Activated naive CD8-positive, alpha-beta T cell treated with anti-CD3 and anti-CD28 coated beads for 36 hours (primary cell): ENCODE measurements around the gene PIP5K1A. TPM values are rescaled to one million over a fixed set of nuclear protein-coding genes. Genes with fewer than 3 reads are reported as not detected.
"Not testable (repeated sequence)": the region's sequence is repeated elsewhere in the genome, so short reads cannot be mapped to it uniquely, and the experiment has no call there.

Source experiments
- DNase-seq: peaks from one replicate; pipeline ENCODE4 v3.0.0; 2021
- H3K27ac Mint-ChIP-seq: one replicate; pipeline ENCODE4 v1.8.0; 2022; ENCODE audit warnings: mild to moderate bottlenecking, moderate library complexity, mixed read lengths
- H3K27me3 Mint-ChIP-seq: one replicate; pipeline ENCODE4 v1.8.0; 2022; ENCODE audit warnings: mild to moderate bottlenecking, mixed read lengths
- H3K36me3 Mint-ChIP-seq: one replicate; pipeline ENCODE4 v1.8.0; 2021; ENCODE audit warnings: mild to moderate bottlenecking, mixed read lengths
- H3K4me1 Mint-ChIP-seq: one replicate; pipeline ENCODE4 v1.8.0; 2021; ENCODE audit warnings: mixed read lengths
- H3K4me3 Mint-ChIP-seq: one replicate; pipeline ENCODE4 v1.8.0; 2022; ENCODE audit warnings: mild to moderate bottlenecking, moderate library complexity, mixed read lengths
- H3K9me3 Mint-ChIP-seq: one replicate; pipeline ENCODE4 v1.8.0; 2022; ENCODE audit warnings: mixed read lengths
- total RNA-seq, 2 experiments: library from RNA; stranded (reverse); gene quantifications; one replicate each; pipeline ENCODE4 v1.2.3, GENCODE V29; 2021

PIP5K1A gene
- total RNA-seq, 2 experiments from 2014 or later, result 70.0 to 72.3 TPM

DNA sequence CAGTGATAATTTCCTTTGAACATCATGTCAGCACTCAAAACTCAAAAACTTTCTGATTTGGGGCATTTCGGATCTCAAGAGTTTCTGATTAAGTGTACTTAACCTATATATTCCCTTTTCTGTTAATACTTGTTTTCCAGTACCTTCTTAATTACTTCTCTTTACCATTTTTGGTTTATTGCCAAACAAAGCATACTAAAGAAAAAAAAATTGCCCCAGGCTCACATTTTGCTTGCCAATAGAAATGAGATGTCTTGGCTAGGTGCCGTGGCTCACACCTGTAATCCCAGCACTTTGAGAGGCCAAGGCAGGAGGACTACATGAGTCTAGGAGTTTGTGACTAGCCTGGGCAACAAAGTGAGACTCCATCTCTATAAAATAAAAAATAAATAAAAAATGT, 61.0 kb downstream of the PIP5K1A start:
- Mint-ChIP-seq H3K36me3 (peaks cover 11% of the 10 kb centered on the region), H3K4me1 (peaks cover 19% of the 10 kb centered on the region), H3K9me3 (no peaks in the 10 kb centered on the region), H3K27me3 (no peaks in the 10 kb centered on the region), H3K27ac (no peak overlapping the region), H3K4me3 (no peak overlapping the region)
- DNase-seq, result no peak

- H3K36me3 Mint-ChIP-seq, result peaks cover 13% of the 10 kb centered on the region
Measured at GRCh38 chr1:151265446-151266236, 67.3 kb downstream of the PIP5K1A start.

GRCh38 chr1:151266315-151266714, 68.0 kb downstream of the PIP5K1A start:
- H3K4me3 Mint-ChIP-seq, result no peak overlapping the region
- no peaks in the 10 kb centered on the region for H3K9me3 Mint-ChIP-seq
- H3K27ac Mint-ChIP-seq, result no peak overlapping the region

More at GRCh38 chr1:151265446-151266236, 67.3 kb downstream of the PIP5K1A start:
- H3K27me3 Mint-ChIP-seq, result no peaks in the 10 kb centered on the region
- H3K27ac Mint-ChIP-seq, result no peak overlapping the region
- no peaks in the 10 kb centered on the region for H3K4me1 Mint-ChIP-seq
- DNase-seq, result no peak
- H3K4me3 Mint-ChIP-seq, result no peak overlapping the region
- no peaks in the 10 kb centered on the region for H3K9me3 Mint-ChIP-seq

GRCh38 chr1:151266821-151267220, 68.5 kb downstream of the PIP5K1A start:
- Mint-ChIP-seq H3K27ac (no peak overlapping the region), H3K9me3 (no peaks in the 10 kb centered on the region), H3K4me1 (no peaks in the 10 kb centered on the region)

More at GRCh38 chr1:151266315-151266714, 68.0 kb downstream of the PIP5K1A start:
- H3K36me3 Mint-ChIP-seq, result peaks cover 13% of the 10 kb centered on the region
- DNase-seq, result no peak
- no peaks in the 10 kb centered on the region for H3K4me1 Mint-ChIP-seq
- no peaks in the 10 kb centered on the region for H3K27me3 Mint-ChIP-seq

DNA sequence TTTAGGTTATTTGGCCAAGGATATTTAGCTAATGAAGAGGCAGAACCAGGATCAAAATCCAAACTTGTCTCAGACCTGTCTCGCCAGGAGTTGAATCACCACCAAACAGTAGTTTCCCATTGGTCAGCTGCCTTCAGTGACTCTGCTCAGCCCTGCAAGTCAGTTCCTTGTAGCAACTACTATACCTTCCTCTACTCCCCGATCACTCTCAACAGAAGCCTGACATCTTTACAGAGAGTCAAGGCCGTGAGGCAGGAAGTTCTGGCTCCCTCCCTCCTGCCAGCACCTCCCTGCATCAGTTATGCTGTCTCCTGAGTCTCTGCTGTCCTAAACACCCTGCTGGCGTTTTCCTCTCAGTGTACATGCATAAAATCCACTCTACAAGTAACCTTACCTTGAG, 69.4 kb downstream of the PIP5K1A start:
- peaks cover 15% of the 10 kb centered on the region for H3K36me3 Mint-ChIP-seq
- no peaks in the 10 kb centered on the region for H3K9me3 Mint-ChIP-seq
- no peaks in the 10 kb centered on the region for H3K27me3 Mint-ChIP-seq
- no peaks in the 10 kb centered on the region for H3K4me1 Mint-ChIP-seq
- H3K27ac Mint-ChIP-seq, result no peak overlapping the region
- no peak for DNase-seq
- H3K4me3 Mint-ChIP-seq, result no peak overlapping the region

More at GRCh38 chr1:151266821-151267220, 68.5 kb downstream of the PIP5K1A start:
- Mint-ChIP-seq H3K36me3 (peaks cover 13% of the 10 kb centered on the region), H3K27me3 (no peaks in the 10 kb centered on the region), H3K4me3 (no peak overlapping the region)
- no peak for DNase-seq

- H3K9me3 Mint-ChIP-seq, result no peaks in the 10 kb centered on the region
- peaks cover 17% of the 10 kb centered on the region for H3K4me1 Mint-ChIP-seq
- H3K36me3 Mint-ChIP-seq, result peaks cover 5% of the 10 kb centered on the region
- no peak overlapping the region for H3K27ac Mint-ChIP-seq
- no peak overlapping the region for H3K4me3 Mint-ChIP-seq
- no peak for DNase-seq
- no peaks in the 10 kb centered on the region for H3K27me3 Mint-ChIP-seq
Measured at GRCh38 chr1:151273924-151274466, 75.6 kb downstream of the PIP5K1A start.

- not testable (repeated sequence) for H3K4me3 Mint-ChIP-seq, H3K9me3 Mint-ChIP-seq, H3K27ac Mint-ChIP-seq, H3K27me3 Mint-ChIP-seq, H3K36me3 Mint-ChIP-seq, DNase-seq
- H3K4me1 Mint-ChIP-seq, result peaks cover 18% of the 10 kb centered on the region
Measured at GRCh38 chr1:151275341-151275740, 77.0 kb downstream of the PIP5K1A start.

DNA sequence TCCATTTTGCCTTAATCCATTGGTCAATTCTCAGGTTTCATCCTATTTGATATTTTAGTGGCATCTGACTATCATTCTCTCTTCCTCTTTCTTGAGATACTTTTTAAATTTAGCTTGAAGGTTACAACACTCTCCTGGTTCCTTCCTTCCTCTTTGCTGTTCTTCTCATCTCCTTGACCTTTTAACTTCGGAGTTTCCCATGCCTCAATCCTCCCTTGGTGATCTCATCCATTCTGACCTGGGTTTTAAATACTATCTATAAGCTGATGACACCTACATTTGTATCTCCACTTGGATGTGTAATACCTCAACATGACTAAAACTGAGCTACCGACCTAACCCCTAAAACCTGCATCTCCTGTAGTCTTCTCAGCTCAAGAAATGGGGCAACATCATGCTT, 78.9 kb downstream of the PIP5K1A start:
- Mint-ChIP-seq H3K27ac (peak overlapping the region; percentile 86), H3K27me3 (no peaks in the 10 kb centered on the region), H3K4me1 (peaks cover 19% of the 10 kb centered on the region), H3K36me3 (peaks cover 5% of the 10 kb centered on the region), H3K4me3 (peak overlapping the region; percentile 23), H3K9me3 (no peaks in the 10 kb centered on the region)
- DNase-seq, result peak; percentile 17

DNA sequence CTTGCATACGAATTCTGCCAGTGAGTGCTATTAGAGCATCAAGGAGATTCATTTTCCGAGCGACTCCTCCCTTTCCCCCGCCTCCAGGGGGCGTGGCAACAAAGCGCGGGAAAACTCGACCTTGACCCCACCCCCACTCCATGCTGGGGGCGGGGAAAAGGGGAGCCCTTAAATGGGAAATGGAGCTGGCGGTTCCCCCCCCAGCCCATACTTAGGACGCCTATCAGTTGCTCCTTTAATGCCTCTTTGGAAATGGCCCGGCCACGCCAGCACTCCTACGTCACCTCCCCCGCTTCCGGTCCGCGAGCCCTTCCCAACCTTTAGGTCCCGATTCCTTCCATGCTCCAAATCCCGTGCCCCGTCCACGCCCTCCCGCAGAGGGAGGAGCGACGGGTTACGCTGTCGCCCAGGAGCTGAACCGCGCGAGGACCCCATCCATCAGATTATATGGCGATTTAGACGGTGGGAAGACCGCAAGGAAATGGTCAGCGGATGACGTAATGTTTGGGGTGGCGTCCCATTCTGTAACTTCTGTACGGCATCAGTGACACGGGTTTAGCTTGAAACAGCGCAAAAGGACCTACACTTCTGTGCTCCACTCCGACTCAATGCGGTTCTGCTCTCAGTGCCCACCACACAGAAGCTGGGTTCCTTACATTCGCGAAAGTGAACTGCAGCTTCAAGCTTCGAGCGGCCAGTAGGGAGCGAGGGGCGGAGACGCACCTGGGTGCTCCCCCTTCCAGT, 83.0 kb downstream of the PIP5K1A start:
- peaks cover 18% of the 10 kb centered on the region for H3K36me3 Mint-ChIP-seq
- H3K4me3 Mint-ChIP-seq, result peak overlapping the region; percentile 97
- peaks cover 38% of the 10 kb centered on the region for H3K4me1 Mint-ChIP-seq
- DNase-seq, result peak; percentile 94
- H3K27me3 Mint-ChIP-seq, result no peaks in the 10 kb centered on the region
- no peaks in the 10 kb centered on the region for H3K9me3 Mint-ChIP-seq
- H3K27ac Mint-ChIP-seq, result peak overlapping the region; percentile 98

- peaks cover 16% of the 10 kb centered on the region for H3K36me3 Mint-ChIP-seq
- H3K27ac Mint-ChIP-seq, result peak within 1 kb of the TSS; percentile 98
- H3K4me1 Mint-ChIP-seq, result peaks cover 30% of the 10 kb centered on the region
- peak; percentile 99 for DNase-seq
- H3K9me3 Mint-ChIP-seq, result no peaks in the 10 kb centered on the region
- no peaks in the 10 kb centered on the region for H3K27me3 Mint-ChIP-seq
- peak within 1 kb of the TSS; percentile 97 for H3K4me3 Mint-ChIP-seq
Measured at GRCh38 chr1:151281969-151282882, 83.9 kb downstream of the PIP5K1A start, which contains the start of gene ZNF687. Gene ZNF687 (plus strand): TSS chr1:151282299. CDS start chr1:151286292, 3,993 bp downstream.

DNA sequence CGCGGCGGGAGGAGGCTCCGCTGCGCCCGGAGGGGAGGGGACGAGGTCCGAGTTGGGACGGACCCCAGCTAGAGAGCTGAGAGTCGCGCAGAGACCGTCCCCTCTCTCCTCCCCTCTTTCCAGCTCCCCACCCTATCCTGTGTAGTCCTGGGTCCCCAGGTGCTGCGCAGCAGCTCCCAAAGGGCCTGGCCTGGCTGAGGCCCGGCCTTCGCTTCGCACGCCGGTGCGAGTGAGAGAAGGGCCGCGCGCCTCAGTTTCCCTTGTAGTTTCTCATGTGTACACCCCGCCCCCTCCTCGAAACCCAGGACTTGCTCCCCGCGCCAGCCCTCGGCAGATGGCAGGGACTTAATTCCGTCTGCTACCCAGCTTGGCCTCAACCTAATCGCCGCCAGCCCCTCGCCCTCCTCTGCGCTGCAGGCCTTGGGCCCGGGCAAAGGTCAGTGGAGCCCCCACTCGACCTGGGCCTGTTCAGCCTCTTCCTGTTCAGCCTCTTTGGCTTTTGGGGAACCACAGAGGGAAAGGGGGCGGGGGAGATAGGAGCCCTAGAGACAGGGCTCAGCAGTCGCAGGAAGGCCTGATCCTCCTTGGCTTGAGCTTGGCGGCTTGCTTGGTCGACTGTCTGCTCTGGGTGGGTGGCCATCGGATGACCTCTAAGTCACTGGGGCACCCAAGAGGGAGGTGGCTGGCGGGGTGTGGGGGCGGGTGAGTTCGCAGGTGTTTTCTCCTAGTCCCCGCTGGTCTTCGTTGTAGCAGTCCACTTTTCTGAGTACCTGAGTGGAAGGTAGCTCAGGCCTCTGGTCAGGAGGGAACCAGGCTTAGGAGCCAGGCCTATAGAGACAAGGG, 84.8 kb downstream of the PIP5K1A start:
- Mint-ChIP-seq H3K27ac (peak overlapping the region; percentile 92), H3K4me1 (peaks cover 23% of the 10 kb centered on the region), H3K4me3 (peak overlapping the region; percentile 97), H3K27me3 (no peaks in the 10 kb centered on the region), H3K36me3 (peaks cover 16% of the 10 kb centered on the region), H3K9me3 (no peaks in the 10 kb centered on the region)
- peak; percentile 32 for DNase-seq

- Mint-ChIP-seq H3K4me3 (peak overlapping the region; percentile 97), H3K27me3 (no peaks in the 10 kb centered on the region)
Measured at GRCh38 chr1:151284013-151284577, 85.7 kb downstream of the PIP5K1A start.

DNA sequence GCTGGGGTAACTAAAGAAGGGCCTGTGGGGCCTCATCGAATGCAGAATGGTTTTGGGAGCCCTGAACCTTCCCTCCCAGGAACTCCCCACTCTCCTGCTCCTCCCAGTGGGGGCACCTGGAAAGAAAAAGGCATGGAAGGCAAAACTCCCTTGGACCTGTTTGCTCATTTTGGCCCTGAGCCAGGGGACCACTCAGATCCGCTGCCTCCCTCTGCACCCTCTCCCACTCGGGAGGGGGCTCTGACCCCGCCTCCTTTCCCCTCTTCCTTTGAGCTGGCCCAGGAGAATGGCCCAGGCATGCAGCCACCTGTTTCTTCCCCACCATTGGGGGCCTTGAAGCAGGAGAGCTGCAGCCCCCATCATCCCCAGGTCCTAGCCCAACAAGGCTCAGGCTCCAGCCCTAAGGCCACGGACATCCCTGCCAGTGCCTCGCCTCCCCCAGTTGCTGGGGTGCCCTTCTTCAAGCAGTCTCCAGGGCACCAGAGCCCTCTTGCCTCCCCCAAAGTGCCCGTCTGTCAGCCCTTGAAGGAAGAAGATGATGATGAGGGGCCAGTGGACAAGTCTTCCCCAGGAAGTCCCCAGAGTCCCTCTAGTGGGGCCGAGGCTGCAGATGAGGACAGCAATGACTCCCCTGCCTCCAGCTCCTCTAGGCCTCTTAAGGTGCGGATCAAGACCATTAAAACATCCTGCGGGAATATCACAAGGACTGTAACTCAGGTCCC, 88.4 kb downstream of the PIP5K1A start:
- DNase-seq, result no peak
- H3K27me3 Mint-ChIP-seq, result no peaks in the 10 kb centered on the region
- H3K36me3 Mint-ChIP-seq, result peaks cover 31% of the 10 kb centered on the region
- H3K4me1 Mint-ChIP-seq, result peaks cover 28% of the 10 kb centered on the region
- H3K27ac Mint-ChIP-seq, result no peak overlapping the region
- H3K9me3 Mint-ChIP-seq, result no peaks in the 10 kb centered on the region
- H3K4me3 Mint-ChIP-seq, result no peak overlapping the region

More at GRCh38 chr1:151284013-151284577, 85.7 kb downstream of the PIP5K1A start:
- H3K27ac Mint-ChIP-seq, result peak overlapping the region; percentile 92
- DNase-seq, result no peak
- no peaks in the 10 kb centered on the region for H3K9me3 Mint-ChIP-seq
- H3K36me3 Mint-ChIP-seq, result peaks cover 22% of the 10 kb centered on the region
- H3K4me1 Mint-ChIP-seq, result peaks cover 26% of the 10 kb centered on the region
